GM12865 (cell line): Measurements from ENCODE around the gene SLC17A9.

Experiments used
- DNase-seq: peaks from one replicate; pipeline ENCODE4 v3.0.0; 2010; ENCODE audit warnings: low read depth
- H3K4me3 ChIP-seq: 2 replicates; pipeline ENCODE4 v1.5.1; 2011; ENCODE audit warnings: mild to moderate bottlenecking, low read depth, low read length, control low read depth
- CTCF ChIP-seq: IDR thresholded peaks from 2 replicates; pipeline ENCODE4 v1.5.1; 2011; ENCODE audit warnings: low read length, control low read depth, low read depth, inconsistent platforms; ENCODE audit not compliant: insufficient read depth; ENCODE audit errors: missing control alignments

The SLC17A9 gene

DNA sequence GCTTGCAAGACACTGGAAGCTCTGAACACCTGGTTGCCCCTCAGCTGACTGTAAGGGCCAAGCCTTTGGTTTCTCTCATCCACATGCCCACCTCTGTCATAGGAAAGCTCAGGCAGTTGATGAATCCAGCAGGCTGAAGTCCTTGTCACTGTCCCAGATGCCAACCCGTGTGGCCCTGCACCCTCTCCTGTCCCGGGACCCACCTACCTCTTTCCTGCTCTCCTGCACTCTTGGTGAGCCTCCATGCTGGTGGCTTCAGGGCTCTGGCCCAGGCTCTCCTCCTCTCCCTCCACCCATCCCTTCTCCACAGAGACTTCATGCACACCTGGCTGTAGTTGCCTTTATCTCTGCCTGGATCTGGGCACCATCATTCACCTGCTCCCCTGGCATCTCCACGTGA lies 18.5 kb upstream of the SLC17A9 start:
- H3K4me3 ChIP-seq, result no peak overlapping the region
- no peak for TF ChIP-seq CTCF

GRCh38 chr20:62935204-62935967 lies 17.1 kb upstream of the SLC17A9 start:
- TF ChIP-seq CTCF, result no peak
- no peak for DNase-seq
- no peak overlapping the region for H3K4me3 ChIP-seq

More for the DNA sequence above, 18.5 kb upstream of the SLC17A9 start:
- DNase-seq, result no peak

GRCh38 chr20:62935968-62936585 lies 16.4 kb upstream of the SLC17A9 start:
- no peak for TF ChIP-seq CTCF
- DNase-seq, result no peak
- peak overlapping the region; percentile 57 for H3K4me3 ChIP-seq

DNA sequence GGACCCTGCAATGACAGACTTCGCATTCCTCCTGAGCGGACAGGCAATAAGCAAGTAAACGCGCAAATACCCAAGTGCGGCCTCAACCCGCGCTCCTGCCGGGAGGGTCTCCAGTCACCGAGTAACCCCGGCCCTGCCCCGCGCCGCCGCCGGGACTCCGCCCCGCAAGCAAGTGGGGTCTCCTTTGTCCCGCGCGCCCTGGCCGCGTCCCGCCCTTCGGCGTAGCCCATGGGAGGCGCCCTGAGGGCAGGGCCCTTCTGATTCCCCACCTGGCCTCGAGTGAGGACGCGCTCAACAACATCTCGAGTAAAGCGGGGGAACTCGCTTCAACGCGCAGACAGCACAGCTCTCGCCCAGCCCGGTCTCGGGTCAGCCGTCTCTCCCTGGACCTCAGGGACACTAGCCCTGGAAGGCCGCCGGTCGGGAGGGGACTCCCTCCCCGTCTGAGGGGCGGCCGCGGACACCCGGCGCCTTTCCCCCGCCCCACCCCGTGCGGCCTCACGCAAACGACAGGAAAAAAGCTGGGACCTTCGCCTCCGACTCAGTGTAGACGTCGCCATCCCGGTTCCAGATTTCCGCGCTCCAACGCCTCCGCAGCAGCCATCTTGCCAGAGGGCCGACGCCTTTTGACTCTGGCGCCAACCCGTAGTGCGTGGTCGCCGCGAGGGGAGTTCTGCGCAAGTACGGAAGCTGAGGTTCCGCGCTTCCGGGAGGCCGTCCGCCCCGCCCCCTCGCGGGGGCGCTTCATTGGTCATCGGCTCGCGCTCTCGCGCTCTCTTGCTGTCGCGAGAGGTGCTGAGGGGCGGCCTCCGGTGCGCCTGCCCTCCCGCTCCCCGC lies 15.0 kb upstream of the SLC17A9 start:
- DNase-seq, result peak; percentile 98
- TF ChIP-seq CTCF, result no peak
- H3K4me3 ChIP-seq, result peak overlapping the region; percentile 75

GRCh38 chr20:62938105-62938888 lies 14.2 kb upstream of the SLC17A9 start, which contains the start of gene GID8:
GID8 (plus strand) TSS chr20:62938147; CDS start chr20:62941503, 3,356 bp downstream.
- no peak for TF ChIP-seq CTCF
- peak; percentile 65 for DNase-seq
- H3K4me3 ChIP-seq, result peak within 1 kb of the TSS; percentile 75

DNA sequence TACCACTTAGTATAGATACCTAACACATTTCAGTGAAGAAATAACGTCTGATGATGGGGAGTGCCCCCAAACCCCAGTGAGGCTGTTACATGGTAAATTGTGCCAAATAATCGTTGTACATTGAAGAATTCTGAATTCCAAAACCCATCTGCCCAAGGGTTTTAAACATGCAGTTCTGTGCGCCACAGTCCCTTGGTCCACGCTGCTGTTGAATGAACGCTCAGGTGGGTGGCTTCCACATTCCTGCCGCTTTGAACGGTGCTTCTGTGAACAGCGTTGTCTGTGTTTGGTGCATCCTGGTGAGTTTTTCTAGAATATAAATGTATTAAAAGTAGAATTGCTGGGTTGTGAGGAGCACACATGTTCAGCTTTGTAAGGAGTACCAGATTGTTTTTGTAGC lies 11.6 kb upstream of the SLC17A9 start:
- H3K4me3 ChIP-seq, result no peak overlapping the region
- TF ChIP-seq CTCF, result no peak
- no peak for DNase-seq
